ENCODE measurements around the gene GARS1. TPM values are rescaled to one million over a fixed set of nuclear protein-coding genes. Genes with fewer than 3 reads are reported as not detected.

GARS1 gene
- total RNA-seq, 1 donor from 2014 or later, result 208 TPM

GRCh38 chr7:30613366-30614325 is 19.0 kb downstream of the GARS1 start:
- Mint-ChIP-seq H3K27me3 (ENCODE audit: low read depth) (no peaks in the 10 kb centered on the region), H3K4me1 (ENCODE audit: low read depth) (peaks cover 52% of the 10 kb centered on the region), H3K36me3 (ENCODE audit: low read depth) (peaks cover 88% of the 10 kb centered on the region), H3K4me3 (ENCODE audit: low read depth) (no peak overlapping the region), H3K27ac (peak overlapping the region; percentile 69), H3K9me3 (no peaks in the 10 kb centered on the region)
- intact Hi-C loops (cut with micrococcal nuclease), result loop anchor here (2.0 kb wide), 1 partner anchor 19 kb away; the partner anchor contains the start of gene GARS1
- DNase-seq (ENCODE audit: low spot score), result no peak

- Mint-ChIP-seq H3K4me1 (ENCODE audit: low read depth) (peaks cover 34% of the 10 kb centered on the region), H3K36me3 (ENCODE audit: low read depth) (peaks cover 85% of the 10 kb centered on the region), H3K27me3 (ENCODE audit: low read depth) (no peaks in the 10 kb centered on the region), H3K27ac (no peak overlapping the region), H3K4me3 (ENCODE audit: low read depth) (no peak overlapping the region), H3K9me3 (no peaks in the 10 kb centered on the region)
- intact Hi-C loops (cut with micrococcal nuclease), result no loop called here
- no peak for DNase-seq (ENCODE audit: low spot score)
Observed at GRCh38 chr7:30616318-30616717, 21.6 kb downstream of the GARS1 start.

- no peak for DNase-seq (ENCODE audit: low spot score)
- Mint-ChIP-seq H3K4me3 (ENCODE audit: low read depth) (no peak overlapping the region), H3K27me3 (ENCODE audit: low read depth) (no peaks in the 10 kb centered on the region), H3K36me3 (ENCODE audit: low read depth) (peaks cover 85% of the 10 kb centered on the region), H3K4me1 (ENCODE audit: low read depth) (peaks cover 33% of the 10 kb centered on the region), H3K9me3 (no peaks in the 10 kb centered on the region), H3K27ac (no peak overlapping the region)
- intact Hi-C loops (cut with micrococcal nuclease), result no loop called here
Observed at GRCh38 chr7:30617359-30617758, 22.7 kb downstream of the GARS1 start.

- Mint-ChIP-seq H3K27me3 (ENCODE audit: low read depth) (no peaks in the 10 kb centered on the region), H3K4me1 (ENCODE audit: low read depth) (peaks cover 26% of the 10 kb centered on the region), H3K36me3 (ENCODE audit: low read depth) (peaks cover 83% of the 10 kb centered on the region), H3K4me3 (ENCODE audit: low read depth) (no peak overlapping the region), H3K27ac (no peak overlapping the region), H3K9me3 (no peaks in the 10 kb centered on the region)
- DNase-seq (ENCODE audit: low spot score), result no peak
- intact Hi-C loops (cut with micrococcal nuclease), result no loop called here
Observed at GRCh38 chr7:30618080-30618676, 23.5 kb downstream of the GARS1 start.

GRCh38 chr7:30618961-30619360 is 24.3 kb downstream of the GARS1 start:
- Mint-ChIP-seq H3K36me3 (ENCODE audit: low read depth) (peaks cover 83% of the 10 kb centered on the region), H3K27me3 (ENCODE audit: low read depth) (no peaks in the 10 kb centered on the region), H3K27ac (no peak overlapping the region), H3K4me1 (ENCODE audit: low read depth) (peaks cover 20% of the 10 kb centered on the region), H3K4me3 (ENCODE audit: low read depth) (no peak overlapping the region), H3K9me3 (no peaks in the 10 kb centered on the region)
- intact Hi-C loops (cut with micrococcal nuclease), result no loop called here
- DNase-seq (ENCODE audit: low spot score), result no peak

- no peaks in the 10 kb centered on the region for H3K9me3 Mint-ChIP-seq
- DNase-seq (ENCODE audit: low spot score), result no peak
- H3K27me3 Mint-ChIP-seq (ENCODE audit: low read depth), result no peaks in the 10 kb centered on the region
- intact Hi-C loops (cut with micrococcal nuclease), result loop anchor here (5.0 kb wide), 1 partner anchor 33 kb away; the partner anchor contains the start of gene GARS1
- H3K27ac Mint-ChIP-seq, result peak overlapping the region; percentile 70
- no peak overlapping the region for H3K4me3 Mint-ChIP-seq (ENCODE audit: low read depth)
- peaks cover 82% of the 10 kb centered on the region for H3K36me3 Mint-ChIP-seq (ENCODE audit: low read depth)
- H3K4me1 Mint-ChIP-seq (ENCODE audit: low read depth), result peaks cover 26% of the 10 kb centered on the region
Observed at GRCh38 chr7:30625283-30625682, 30.6 kb downstream of the GARS1 start.

- DNase-seq (ENCODE audit: low spot score), result no peak
- H3K4me1 Mint-ChIP-seq (ENCODE audit: low read depth), result peaks cover 20% of the 10 kb centered on the region
- H3K27ac Mint-ChIP-seq, result peak overlapping the region; percentile 88
- H3K4me3 Mint-ChIP-seq (ENCODE audit: low read depth), result no peak overlapping the region
- intact Hi-C loops (cut with micrococcal nuclease), result loop anchor here (5.0 kb wide), 1 partner anchor 35 kb away; the partner anchor contains the start of gene GARS1
- H3K27me3 Mint-ChIP-seq (ENCODE audit: low read depth), result no peaks in the 10 kb centered on the region
- H3K36me3 Mint-ChIP-seq (ENCODE audit: low read depth), result peaks cover 84% of the 10 kb centered on the region
- no peaks in the 10 kb centered on the region for H3K9me3 Mint-ChIP-seq
Observed at GRCh38 chr7:30627026-30627425, 32.3 kb downstream of the GARS1 start.

GRCh38 chr7:30630986-30631385 is 36.3 kb downstream of the GARS1 start:
- intact Hi-C loops (cut with micrococcal nuclease), result no loop called here
- H3K27ac Mint-ChIP-seq, result no peak overlapping the region
- no peaks in the 10 kb centered on the region for H3K27me3 Mint-ChIP-seq (ENCODE audit: low read depth)
- H3K36me3 Mint-ChIP-seq (ENCODE audit: low read depth), result peaks cover 85% of the 10 kb centered on the region
- H3K9me3 Mint-ChIP-seq, result no peaks in the 10 kb centered on the region
- DNase-seq (ENCODE audit: low spot score), result no peak
- no peak overlapping the region for H3K4me3 Mint-ChIP-seq (ENCODE audit: low read depth)
- peaks cover 13% of the 10 kb centered on the region for H3K4me1 Mint-ChIP-seq (ENCODE audit: low read depth)

GRCh38 chr7:30633223-30633622 is 38.5 kb downstream of the GARS1 start:
- intact Hi-C loops (cut with micrococcal nuclease), result no loop called here

DNA sequence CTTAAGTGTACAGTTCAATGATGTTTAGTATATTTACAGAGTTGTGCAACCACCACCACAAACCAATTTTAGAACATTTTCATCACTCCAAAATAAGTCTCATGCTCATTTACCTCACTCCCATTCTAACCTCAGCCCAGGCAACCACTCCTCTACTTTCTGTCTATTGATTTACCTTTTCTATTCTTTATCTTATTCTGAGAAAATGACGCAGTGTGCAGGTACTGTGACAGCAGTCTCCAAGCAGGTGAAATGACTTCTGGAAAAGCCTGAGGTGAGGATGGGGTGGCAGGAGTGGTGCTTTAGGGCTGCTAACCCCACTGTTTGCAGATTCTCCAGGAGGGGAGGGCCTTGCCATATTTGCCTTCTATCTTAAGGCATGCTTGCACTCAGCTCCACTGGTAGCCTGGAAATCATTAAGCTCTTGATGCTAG is 39.5 kb downstream of the GARS1 start:
- Mint-ChIP-seq H3K27ac (no peak overlapping the region), H3K36me3 (ENCODE audit: low read depth) (peaks cover 67% of the 10 kb centered on the region), H3K4me1 (ENCODE audit: low read depth) (peaks cover 2% of the 10 kb centered on the region), H3K9me3 (no peaks in the 10 kb centered on the region), H3K27me3 (ENCODE audit: low read depth) (no peaks in the 10 kb centered on the region), H3K4me3 (ENCODE audit: low read depth) (no peak overlapping the region)
- no peak for DNase-seq (ENCODE audit: low spot score)
- intact Hi-C loops (cut with micrococcal nuclease), result no loop called here

More at GRCh38 chr7:30633223-30633622, 38.5 kb downstream of the GARS1 start:
- Mint-ChIP-seq H3K27ac (peak overlapping the region; percentile 38), H3K4me1 (ENCODE audit: low read depth) (peaks cover 2% of the 10 kb centered on the region), H3K4me3 (ENCODE audit: low read depth) (no peak overlapping the region), H3K36me3 (ENCODE audit: low read depth) (peaks cover 74% of the 10 kb centered on the region), H3K9me3 (no peaks in the 10 kb centered on the region), H3K27me3 (ENCODE audit: low read depth) (no peaks in the 10 kb centered on the region)
- no peak for DNase-seq (ENCODE audit: low spot score)

GRCh38 chr7:30634634-30635201 is 40.0 kb downstream of the GARS1 start:
- no peak for DNase-seq (ENCODE audit: low spot score)
- intact Hi-C loops (cut with micrococcal nuclease), result no loop called here
- Mint-ChIP-seq H3K9me3 (no peaks in the 10 kb centered on the region), H3K4me1 (ENCODE audit: low read depth) (peaks cover 2% of the 10 kb centered on the region), H3K27ac (no peak overlapping the region), H3K27me3 (ENCODE audit: low read depth) (no peaks in the 10 kb centered on the region), H3K4me3 (ENCODE audit: low read depth) (no peak overlapping the region), H3K36me3 (ENCODE audit: low read depth) (peaks cover 62% of the 10 kb centered on the region)

- Mint-ChIP-seq H3K27ac (no peak overlapping the region), H3K9me3 (no peaks in the 10 kb centered on the region), H3K27me3 (ENCODE audit: low read depth) (no peaks in the 10 kb centered on the region), H3K36me3 (ENCODE audit: low read depth) (peaks cover 57% of the 10 kb centered on the region), H3K4me3 (ENCODE audit: low read depth) (no peak overlapping the region), H3K4me1 (ENCODE audit: low read depth) (peaks cover 2% of the 10 kb centered on the region)
- intact Hi-C loops (cut with micrococcal nuclease), result no loop called here
- DNase-seq (ENCODE audit: low spot score), result no peak
Observed at GRCh38 chr7:30635798-30636197, 41.1 kb downstream of the GARS1 start.

All from activated T-helper 2 cell treated with anti-CD3 and anti-CD28 coated beads, Interferon-gamma antibody, Interleukin-2, Interleukin-4, amounts not matched to agents 10 μg/mL and 5 μg/mL and 100 μg/mL, durations not matched to agents 14 hours and 24 hours and 36 hours (primary cell).